NCI-H345 (cell line): ENCODE results near the gene RPS28.
"Not testable (repeated sequence)": the region's sequence is repeated elsewhere in the genome, so short reads cannot be mapped to it uniquely, and the experiment has no call there.

Experiments used
- DNase-seq: peaks from one replicate; lab custom pipeline; 2025; lab: John Stamatoyannopoulos, UW

RPS28 gene

DNA sequence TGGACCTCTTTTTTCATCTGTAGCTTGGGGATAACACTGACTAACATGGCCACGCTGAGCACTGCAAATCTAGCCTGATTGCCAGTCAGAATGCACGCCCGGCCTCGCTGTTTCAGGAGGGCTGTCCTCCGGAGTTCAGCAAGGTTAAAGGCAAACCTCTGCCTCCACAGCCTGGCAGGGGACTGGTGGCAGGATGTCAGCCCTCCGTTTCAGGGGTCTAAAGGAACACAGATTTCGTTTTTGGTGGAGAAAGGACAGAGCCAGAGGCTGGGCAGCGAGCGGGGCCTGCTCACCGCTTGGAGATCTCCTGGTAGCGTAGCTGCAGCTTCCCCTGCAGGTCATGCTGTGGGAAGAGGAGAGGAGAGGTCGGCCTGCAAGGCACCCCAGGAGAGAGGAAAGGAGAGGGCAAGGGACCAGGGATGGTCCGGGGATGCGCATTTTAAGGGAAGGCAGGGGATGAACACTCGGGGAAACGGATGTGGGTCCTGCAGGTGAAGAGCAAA, 681 bp upstream of the RPS28 start:
- DNase-seq, result no peak

DNA sequence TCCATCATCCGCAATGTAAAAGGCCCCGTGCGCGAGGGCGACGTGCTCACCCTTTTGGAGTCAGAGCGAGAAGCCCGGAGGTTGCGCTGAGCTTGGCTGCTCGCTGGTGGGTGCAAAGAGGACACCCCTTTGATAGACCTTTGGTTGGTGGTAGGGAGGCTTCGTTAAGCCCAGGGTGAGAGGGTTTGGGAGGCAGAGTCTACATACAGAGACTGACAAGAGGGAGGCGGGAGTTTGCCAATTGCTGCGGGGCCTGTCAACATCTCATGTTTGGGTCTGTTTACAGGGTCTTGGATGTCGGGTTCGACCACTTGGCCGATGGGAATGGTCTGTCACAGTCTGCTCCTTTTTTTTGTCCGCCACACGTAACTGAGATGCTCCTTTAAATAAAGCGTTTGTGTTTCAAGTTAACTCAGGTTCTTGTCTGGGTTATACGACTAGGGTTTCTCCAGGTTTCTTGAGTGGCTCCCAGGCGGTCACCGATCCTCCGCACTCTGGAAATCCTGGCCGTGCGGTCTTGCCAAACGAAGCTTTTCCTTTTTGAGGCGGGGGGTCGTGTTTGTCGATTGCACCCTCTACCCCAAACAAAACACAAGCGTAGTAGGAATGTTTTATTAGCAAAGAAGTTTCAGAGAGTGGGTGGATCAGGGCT, 816 bp downstream of the RPS28 start:
- DNase-seq, result no peak

DNA sequence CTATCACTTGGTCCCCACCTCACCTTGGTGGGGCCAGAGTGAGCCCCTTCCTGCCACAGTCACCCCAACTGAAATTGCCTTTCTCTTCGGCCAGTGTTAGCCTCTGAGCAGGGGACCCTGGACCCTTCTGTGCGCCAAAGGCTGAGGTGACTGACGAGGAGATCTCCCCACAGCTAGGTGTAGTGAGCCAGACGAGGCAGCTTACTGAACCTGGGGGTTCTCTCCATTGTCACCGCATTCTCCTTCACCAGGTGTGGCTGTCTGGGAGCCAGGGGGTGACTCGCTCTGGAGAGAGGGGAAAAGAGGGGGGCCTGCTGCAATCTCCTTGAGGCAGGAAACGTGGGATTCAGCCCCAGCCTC, 1.3 kb downstream of the RPS28 start:
- DNase-seq, result no peak

DNA sequence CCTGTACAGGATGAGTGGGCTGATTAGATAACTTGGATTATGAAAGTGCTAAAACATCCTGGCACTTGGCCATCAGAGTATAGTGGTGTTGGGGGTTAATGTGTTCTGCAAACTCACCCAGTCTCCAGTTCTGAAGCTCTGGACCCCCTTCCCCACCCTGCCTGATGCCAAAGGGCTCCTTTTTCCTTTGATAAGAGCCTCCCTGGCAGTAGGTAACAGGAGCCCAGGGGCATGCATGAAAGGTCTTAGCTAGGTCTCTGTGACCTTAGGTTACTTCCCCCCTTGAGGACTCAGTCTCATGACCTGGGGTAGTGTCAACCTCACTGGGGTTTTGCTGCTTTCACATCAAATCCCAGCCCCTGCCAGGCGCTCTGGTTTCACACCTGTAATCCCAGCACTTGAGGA, 2.5 kb downstream of the RPS28 start:
- no peak for DNase-seq

DNA sequence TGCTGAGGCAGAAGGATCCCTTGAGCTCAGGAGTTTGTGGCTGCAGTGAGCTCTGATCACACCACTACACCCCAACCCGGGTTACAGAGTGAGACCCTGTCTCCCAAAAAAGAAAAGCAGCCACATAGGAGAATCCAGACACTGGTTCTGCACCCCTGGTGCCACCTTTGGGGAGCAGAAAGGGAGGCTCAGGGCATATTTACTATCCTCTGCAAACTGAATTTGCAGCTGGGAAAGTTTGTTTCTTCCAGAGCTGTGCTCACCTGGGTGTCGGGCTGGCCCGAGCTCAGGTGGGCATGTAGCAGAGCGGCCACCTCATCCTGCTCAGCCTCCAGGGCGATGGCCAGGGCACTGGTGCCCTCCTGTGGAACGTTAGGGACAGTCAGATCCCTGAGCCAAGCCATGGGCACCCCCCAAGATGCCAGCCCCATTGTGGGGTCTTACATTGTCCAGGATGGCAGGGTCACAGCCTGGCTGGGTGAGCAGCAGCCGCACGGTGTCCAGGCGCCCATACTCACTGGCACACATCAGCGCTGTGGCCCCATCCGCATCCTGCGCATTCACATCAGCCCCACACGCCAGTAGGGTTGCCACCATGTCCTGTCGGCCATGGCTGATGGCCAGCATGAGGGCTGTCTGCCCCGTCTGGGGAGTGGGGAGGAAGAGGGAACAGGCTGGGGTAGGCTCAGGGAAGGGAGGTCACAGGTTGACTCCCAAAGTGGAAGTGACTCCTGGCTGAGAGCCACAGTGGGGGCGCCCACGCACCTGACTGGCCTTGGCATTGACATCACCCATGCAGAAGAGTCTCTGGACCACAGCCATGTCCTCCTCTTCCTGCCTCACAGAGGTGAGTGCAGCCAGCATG, 3.1 kb downstream of the RPS28 start:
- DNase-seq, result no peak

DNA sequence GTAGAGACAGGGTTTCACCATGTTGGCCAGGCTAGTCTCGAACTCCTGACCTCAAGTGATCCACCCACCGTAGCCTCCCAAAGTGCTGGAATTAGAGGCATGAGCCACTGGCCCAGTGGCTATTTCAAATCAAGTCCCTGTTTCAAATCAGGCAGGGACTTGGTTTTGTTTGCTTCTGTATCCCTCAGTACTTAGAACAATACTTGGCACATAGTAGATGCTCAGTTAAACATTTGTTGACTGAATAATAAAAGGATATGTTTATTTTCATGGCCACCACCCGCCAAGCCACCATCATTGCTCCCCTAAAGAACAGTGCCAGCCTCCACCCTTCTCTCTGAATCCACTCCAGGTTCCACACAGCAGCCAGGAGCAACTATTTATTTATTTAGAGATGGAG, 4.2 kb downstream of the RPS28 start:
- DNase-seq, result no peak

DNA sequence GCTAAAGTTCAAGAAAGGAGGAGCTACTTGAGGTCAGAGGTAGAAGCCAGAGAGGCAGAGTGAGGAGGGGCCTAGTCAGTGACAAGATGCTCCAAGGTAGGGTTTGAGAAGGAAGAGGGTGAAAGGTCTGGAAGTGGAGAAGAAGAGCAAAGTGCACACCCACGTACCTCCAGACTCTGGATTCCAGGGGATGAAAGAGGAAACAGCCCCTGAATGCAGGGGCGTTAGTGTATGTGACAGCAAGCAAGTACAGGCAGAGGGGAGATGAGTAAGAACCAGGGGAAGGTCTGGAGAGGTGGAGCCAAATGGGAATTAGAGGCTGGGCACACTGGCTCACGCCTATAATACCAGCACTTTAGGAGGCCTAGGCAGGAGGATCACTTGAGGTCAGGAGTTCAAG, 8.7 kb downstream of the RPS28 start:
- no peak for DNase-seq

DNA sequence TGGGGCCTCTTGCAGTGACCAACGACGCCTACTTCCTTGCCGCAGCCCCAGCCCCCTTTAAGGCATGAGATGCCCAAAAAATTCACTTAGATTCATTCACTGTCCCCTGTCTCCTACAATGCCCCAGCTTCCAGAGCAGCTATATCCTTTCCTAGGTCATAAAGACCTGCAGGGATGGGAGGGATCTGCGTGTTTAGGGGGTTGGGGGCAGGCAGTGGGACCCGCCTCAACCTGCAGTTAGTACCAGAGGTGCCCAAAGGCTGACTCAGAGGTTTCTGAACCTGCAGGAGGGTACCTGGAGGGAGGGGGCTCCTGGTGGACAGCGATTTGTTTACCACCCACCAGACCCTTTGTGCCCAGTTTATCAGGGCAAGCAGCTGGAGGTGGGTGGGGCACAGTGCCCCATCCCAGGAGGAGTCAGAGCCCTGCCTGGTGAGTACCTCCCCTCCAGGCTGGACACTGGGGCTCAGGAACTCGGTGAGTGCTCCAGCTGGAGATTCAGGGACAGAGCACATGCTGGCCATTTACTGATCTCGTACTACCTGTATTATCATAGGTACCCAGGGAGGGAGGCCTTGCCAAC, 10.1 kb downstream of the RPS28 start:
- no peak for DNase-seq

DNA sequence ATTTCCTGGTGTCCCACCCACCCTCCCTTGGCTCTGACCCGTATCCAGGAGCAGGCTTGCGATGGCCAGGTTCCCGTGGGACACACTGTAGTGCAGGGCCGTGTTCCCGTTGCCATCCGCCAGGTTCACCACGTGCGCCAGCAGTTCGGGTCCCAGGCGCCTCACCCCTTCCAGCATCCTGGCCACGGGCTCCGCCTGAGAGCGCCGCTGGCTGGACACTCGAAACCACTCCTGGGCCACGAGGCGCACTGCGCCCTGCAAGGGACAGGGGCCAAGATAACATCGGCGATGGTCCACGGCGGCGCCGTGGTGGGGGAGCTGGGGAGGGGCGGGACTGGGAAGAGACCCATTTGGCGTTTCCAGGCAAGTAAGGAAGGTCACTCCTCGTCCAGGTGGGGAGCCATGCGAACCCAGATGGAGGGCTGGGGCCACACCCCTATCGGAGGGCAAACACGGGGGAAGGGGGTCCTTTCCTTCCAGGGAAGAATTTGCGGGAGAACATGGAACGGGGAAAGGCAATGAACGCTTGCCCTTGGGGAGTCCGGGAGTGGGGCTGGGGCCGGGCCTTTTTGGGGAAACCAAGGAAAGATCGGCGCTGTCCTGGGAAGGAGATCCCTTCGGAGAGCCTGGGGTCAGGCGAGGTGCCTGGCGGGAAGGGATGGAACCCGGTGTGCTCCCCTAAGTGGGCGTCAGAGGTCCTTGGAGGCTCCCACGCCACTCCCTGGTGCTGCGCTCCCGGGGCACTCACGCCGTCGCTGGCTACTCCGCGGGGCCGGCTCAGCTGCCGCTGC, 11.9 kb downstream of the RPS28 start:
- no peak for DNase-seq

DNA sequence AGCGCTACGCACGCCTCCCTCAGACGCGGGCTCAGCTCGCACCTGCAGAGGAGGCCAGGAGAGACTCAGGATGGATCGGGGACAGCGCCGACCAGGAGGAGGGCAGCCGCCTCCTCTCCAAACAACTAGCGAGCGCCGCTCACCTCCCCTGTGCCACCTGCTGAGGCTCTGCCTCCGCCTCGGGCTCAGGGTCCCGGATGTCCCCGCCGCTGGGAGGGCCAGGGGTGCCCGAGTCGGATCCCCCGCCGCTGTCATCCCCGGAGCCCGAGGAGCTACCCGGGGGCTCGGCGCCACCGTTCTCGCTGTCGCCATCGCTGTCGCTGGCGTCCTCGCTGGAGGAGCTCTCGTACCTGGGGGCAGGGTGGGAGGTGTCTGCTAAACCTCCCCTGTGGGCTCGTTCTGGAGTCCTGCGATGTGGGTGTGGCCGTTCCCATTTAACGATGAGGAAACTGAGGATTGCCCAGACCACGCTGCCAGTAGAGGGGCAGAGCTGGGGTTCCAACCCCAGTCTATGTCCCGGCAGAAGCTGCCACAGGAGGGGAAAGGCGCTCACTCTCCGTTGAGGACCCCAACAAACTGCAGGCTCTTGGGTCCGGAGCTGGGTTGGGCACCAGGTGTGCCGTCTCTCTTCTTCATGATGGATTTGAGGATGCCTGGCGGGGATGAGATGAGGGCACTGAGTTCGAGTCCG, 12.6 kb downstream of the RPS28 start:
- peak; percentile 42 for DNase-seq

DNA sequence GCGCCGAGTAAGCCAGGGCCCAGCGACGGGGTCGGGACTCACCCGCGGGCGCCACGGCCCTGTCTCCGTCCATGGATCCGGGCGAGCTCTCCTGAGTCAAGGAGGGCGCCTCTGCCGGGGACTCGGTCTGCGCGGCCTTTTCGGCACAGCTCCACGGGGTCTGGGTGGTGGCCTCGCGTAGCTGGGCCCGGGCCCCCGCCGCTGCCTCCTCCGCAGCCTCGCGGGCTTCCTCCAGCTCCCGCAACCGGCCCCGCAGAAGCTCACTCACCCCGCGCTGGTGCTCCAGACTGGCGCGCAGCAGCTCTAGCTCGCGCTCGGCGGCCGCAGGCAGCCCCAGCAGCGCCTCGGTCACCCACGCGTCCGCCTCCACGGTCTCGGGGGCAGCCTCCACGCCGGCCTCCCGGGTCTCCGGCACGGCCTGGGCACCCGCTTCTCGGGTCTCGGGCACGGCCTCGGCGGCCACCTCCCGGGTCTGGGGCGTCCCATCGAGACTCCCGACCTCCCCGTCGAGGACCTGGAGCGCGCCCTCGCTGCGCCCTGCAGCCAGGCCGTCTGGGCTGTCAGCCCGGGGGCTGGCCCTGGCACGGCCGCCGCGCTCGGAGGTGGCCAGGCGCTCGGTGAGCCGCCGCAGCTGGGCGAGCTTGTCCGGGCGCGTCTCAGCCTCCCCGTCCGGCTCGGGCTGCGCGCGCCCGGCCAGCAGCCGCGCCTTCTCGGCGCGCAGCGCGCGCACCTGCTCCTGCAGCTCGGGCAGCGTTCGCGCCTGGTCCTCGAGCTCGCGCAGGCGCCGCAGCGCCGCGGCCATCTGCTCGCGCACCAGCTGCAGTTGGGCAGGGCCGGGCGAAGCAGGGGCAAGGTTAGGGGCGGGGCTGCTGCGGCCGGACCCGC, 13.4 kb downstream of the RPS28 start:
- peak; percentile 77 for DNase-seq

DNA sequence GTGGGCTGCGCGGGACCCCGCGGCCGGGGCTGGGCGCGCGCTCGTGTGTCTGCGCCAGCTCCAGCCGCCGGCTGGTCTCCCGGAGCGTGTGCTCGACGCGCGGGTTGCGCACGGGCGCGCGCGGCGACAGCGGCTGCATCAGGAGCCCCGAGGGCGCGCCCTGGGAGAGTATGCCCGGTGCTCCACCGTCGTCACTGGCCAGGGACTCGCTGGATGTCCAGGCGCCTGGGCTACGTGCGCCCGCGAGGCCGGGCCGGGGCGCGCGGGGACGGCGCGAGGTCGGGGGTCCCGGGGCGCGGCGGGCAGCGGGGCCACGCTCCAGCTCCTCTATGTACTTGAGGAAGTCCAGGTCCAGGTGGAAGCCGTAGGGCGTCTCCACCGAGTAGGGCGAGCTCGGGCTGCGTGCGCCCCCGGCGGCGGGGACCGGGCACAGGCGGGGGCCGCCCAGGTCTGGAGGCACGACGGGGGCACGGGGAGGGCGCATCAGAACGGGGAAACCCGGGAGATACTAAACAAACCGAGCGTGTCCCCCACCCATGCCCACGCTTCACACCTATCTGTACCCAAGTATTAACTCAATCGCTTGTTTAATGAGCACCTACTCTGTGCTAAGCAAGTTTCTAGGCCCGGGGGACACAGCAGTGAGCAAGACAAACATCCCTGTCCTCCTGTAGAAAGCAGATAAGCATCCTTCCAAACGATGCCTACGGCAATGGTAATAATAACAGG, 14.2 kb downstream of the RPS28 start:
- peak; percentile 44 for DNase-seq

DNA sequence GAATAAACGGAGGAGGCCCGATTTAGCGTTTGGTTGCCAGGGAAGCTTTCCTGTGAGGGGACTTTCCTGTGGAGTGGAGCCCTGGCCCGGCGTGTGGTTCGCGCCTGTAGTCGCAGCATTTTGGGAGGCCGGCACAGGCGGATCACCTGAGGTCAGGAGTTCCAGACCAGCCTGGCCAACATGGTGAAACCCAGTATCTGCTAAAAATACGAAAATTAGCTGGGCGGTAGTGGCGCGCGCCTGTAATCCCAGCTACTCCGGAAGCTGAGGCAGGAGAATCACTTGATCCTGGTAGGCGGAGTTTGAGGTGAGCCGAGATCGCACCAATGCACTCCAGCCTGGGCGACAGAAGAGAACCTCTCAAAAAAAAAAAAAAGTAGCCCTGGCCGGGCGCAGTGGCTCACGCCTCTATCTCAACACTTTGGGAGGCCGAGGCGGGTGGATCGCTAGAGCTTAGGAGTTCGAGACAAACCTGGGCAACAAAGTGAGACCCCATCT, 14.8 kb downstream of the RPS28 start:
- DNase-seq, result no peak

DNA sequence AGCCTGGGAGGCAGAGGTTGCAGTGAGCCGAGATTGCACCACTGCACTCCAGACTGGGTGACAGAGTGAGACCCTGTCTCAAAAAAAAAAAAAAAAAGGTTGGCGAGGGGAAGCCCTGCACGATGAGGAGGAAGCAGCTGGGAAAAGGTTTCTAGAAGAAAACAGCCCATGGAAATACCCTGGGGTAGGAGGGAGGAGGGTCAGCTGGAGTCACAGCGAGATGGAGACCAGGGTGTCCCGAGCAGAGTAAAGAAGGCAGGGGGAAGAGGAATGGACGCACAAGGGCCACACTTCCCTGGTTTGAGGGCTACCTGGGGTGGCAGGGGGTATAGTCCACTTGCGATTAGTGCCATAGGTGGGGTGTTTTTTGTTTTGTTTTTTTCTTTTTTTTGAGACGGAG, 15.4 kb downstream of the RPS28 start:
- no peak for DNase-seq

DNA sequence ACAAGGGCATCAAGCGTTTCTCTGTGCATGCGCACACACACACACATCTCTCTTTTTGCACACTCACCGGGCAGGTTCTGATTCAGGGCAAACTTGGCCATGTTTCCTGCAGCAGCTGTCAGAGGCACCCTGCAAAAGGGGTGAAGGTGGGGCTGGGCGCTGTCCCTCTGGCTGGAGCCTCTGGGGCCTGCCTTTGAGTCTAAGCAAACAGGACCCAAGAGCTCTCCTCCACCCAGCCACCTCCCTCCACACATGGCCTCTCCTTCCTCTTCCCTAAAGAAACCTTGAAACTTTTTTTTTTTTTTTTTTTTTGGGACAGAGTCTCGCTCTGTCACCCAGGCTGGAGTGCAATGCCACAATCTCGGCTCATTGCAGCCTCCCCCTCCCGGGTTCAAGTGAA, 16.4 kb downstream of the RPS28 start:
- no peak for DNase-seq

DNA sequence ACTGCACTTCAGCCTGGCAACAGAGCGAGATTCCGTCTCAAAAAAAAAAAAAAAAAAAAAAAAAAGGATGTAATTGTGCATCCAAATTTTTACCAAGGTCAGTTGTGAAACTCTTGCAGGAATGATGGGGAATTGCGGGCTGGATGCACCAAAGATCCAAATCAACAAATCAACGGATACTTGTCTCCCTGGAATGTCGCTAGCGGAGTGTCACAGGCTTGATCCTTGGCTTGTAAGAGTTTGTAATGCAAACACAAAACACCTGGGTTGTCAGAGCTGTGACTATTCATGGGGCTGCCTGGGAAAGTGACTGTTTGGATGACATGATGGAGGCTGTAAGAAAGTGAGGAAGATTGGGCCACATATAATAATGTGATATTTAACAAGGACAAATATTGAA, 17.5 kb downstream of the RPS28 start:
- DNase-seq, result no peak

DNA sequence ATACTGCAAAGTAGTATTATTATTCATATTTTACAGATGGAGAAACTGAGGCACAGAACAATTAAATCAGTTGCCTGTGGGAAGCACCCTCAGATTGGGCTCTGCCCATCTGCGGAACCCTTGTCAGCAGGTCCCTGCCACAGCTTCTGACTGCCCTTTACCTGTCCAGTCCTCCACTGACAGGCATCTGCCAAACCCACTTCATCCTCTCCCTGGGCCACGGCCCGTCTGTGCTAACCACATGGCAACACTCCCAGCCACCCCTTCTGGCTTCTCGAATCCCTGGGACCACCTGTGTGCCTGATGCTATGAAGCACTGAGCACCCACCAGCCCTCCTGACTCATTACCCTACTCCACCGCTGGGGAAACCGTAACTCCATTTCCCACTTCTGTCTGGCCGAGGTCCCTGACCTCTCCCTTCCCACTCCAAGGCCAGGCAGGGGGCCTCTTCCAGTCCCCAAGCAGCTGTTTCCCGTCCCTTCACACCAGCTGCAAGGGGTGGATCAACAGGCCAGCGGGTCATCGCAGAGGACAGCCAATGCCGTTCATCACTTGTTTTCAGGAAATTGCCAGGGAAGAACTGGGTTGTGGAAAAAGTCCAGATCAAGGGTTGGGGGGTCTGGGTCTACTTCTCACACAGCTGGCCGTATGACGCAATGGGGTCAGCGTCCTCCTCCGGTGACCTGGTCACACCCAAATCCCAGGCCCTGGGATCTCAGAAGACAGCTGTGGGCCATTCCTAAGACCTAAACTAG, 19.2 kb downstream of the RPS28 start:
- no peak for DNase-seq

DNA sequence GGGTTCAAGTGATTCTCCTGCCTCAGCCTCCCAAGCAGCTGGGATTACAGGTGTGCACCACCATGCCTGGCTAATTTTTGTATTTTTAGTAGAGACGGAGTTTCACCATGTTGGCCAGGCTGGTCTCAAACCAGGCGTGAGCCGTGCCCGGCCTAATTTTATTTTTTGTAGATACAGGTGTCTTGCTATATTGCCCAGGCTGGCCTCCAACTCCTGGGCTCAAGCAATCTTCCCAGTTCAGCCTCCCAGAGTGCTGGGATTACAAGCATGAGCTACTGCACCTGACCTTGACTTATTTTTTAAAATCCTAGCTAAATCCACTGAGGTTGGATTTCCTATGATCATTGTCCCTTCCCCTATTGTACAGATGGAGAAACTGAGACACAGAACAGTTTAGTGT, 20.2 kb downstream of the RPS28 start:
- not testable (repeated sequence) for DNase-seq

DNA sequence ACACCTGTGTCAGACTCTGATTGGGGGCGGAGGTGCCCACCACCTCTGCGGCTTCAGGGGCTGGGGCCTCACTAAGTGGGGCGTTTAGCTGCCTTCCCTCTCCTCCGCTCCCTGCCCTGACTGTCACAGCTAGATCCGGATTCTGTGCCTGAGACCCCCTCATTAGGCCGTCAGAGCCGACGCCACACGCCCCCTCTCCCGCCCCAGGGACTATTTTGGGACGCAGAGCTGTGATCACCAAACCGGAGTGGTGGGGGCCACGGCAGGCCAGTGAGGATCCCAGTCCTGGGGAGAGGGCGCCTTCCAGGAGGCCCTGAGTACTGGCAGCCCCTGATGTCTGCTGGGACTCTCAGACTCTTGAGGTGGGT, 21.0 kb downstream of the RPS28 start:
- DNase-seq, result no peak
